Mesodermal cell (in vitro differentiated cells): ENCODE measurements around the gene SF3B3.

Experiments used
- H3K27ac ChIP-seq: 2 replicates; pipeline ENCODE4 v1.7.0; 2013; ENCODE audit warnings: mild to moderate bottlenecking, low read depth, low read length, moderate library complexity; ENCODE audit not compliant: severe bottlenecking
- H3K36me3 ChIP-seq: 2 replicates; pipeline ENCODE4 v1.7.1; 2013; ENCODE audit warnings: mild to moderate bottlenecking, low read length, moderate library complexity; ENCODE audit not compliant: control insufficient read depth, insufficient read depth
- H3K4me1 ChIP-seq: one replicate; pipeline ENCODE4 v1.7.1; 2013; ENCODE audit warnings: mild to moderate bottlenecking, low read length; ENCODE audit not compliant: insufficient read depth, control insufficient read depth, poor library complexity, severe bottlenecking
- H3K4me3 ChIP-seq: 2 replicates; pipeline ENCODE4 v1.7.0; 2013; ENCODE audit warnings: low read length, control low read depth, mild to moderate bottlenecking; ENCODE audit not compliant: insufficient read depth, poor library complexity, severe bottlenecking; ENCODE audit errors: extremely low read depth
- H3K9me3 ChIP-seq: 2 replicates; pipeline ENCODE4 v1.7.1; 2013; ENCODE audit warnings: mild to moderate bottlenecking, low read length, moderate library complexity; ENCODE audit not compliant: control insufficient read depth
- WGBS, 2 experiments: methylation state at CpG; one replicate each; pipeline ENCODE4 v1.1.5; 2013; ENCODE audit warnings: missing lambda C conversion rate in 2 of 2; ENCODE audit not compliant: insufficient coverage in 2 of 2; 5-methylcytosine and 5-hydroxymethylcytosine counted together

The SF3B3 gene

DNA sequence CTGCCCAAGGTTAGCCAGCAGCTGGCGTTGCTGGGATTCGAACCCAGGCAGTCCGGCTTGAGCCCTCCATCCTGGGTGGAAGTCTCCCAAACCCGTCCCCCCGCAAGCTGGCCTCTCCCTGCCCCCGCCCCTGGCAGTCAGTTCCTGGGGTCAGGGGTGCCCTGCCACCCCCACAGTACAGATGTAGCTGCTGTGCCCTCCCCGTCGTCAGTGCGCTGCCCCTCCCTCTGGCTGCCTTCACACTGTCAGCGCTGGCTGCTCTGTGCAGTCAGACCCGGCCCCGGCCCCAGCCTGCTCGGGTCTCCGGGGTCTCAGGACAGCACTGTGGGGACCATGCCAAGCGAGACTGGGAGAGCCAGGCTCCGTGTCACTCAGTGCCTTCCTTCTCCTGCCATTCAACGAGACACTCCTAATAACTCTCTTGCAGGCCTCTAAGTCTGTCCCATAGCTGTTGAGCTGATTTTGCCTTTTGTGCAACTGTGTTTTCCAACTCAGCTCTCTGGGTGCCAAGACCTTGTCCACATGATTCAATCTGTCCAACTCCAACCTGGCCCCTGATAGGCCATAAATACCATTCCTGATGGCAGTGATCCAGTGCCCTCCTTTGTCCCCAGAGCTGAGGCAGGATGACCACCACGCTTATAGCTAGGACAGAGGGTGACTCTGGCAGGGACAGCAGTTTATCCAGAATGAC is 67.3 kb downstream of the SF3B3 start:
- H3K36me3 ChIP-seq = no peaks in the 10 kb centered on the region
- H3K9me3 ChIP-seq = no peaks in the 10 kb centered on the region
- no peaks in the 10 kb centered on the region for H3K4me1 ChIP-seq
- H3K27ac ChIP-seq = no peak overlapping the region
- WGBS, 2 experiments = 90 to 92% methylated on average over 16 to 17 of the region's 18 CpGs
- no peak overlapping the region for H3K4me3 ChIP-seq

DNA sequence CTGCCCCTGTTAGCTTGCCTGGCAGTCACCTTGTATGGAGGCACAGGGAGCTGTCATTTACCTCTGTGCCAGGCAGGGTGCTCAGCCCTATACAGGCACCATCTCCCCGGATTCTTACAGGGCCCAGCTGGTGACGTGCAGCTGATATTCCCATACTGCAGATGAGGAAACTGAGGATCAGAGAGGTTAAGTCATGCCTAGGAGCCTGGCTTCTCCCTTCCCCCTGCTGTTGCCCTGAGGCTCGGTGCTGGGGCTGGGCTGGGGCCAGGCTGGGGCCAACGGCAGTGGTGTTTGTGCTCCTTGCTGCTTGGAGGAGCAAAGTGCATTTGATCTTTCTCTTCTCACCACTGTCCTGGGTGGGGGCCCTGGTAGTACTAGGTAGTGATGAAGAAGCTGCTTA is 68.0 kb downstream of the SF3B3 start:
- no peaks in the 10 kb centered on the region for H3K36me3 ChIP-seq
- no peaks in the 10 kb centered on the region for H3K4me1 ChIP-seq
- no peak overlapping the region for H3K4me3 ChIP-seq
- H3K9me3 ChIP-seq = no peaks in the 10 kb centered on the region
- no peak overlapping the region for H3K27ac ChIP-seq
- 100% methylated on average over 2 of the region's 4 CpGs for WGBS, 2 experiments

DNA sequence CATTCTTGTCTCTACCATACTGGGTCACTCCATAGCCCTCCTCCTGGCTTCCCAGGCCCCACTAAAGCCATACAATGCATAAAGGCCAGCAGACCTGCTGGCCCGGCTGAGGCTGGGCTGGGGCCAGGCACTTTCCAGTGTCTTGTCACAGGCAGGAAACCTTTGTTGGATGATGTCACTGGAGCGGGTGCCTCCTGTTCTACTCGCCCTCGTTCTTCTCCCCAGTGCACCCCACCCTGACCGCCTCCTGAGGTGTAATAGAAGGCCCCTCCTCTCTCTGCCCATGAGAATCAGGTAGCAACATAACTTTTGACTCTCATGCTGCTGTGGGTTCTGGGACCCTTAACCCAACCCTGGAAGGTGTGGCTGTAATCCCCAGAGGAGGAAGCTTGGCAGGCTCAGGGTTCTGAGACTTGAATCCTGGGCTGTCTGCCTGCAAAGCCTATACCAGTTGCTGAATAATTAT is 68.5 kb downstream of the SF3B3 start:
- 84 to 86% methylated on average over 2 to 5 of the region's 5 CpGs for WGBS, 2 experiments

DNA sequence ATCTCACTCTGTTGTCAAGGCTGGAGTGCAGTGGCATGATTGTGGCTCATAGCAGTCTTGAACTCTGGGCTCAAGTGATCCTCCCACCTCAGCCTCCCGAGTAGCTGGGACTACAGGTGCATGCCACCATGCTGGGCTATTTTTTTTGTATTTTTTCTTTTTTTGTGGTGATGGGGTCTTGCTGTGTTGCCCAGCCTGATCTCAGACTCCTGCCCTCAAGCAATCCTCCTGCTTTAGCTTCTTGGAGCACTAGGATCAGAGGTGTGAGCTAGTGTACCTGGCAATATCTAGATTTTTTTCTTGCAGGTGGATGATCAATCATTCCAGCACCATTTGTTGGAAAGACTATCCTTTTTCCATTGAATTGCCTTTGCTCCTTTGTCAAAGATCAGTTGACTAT is 69.9 kb downstream of the SF3B3 start:
- Histone ChIP-seq H3K9me3 (no peaks in the 10 kb centered on the region), H3K36me3 (no peaks in the 10 kb centered on the region), H3K4me1 (no peaks in the 10 kb centered on the region), H3K4me3 (no peak overlapping the region), H3K27ac (no peak overlapping the region)
- WGBS, 2 experiments = 100% methylated on average over 1 of the region's 1 CpG; no CpG with 5 or more reads in 1 of the 2 experiments

More for the DNA sequence above, 68.5 kb downstream of the SF3B3 start:
- H3K27ac ChIP-seq = no peak overlapping the region
- no peaks in the 10 kb centered on the region for H3K9me3 ChIP-seq
- H3K4me3 ChIP-seq = no peak overlapping the region
- H3K36me3 ChIP-seq = no peaks in the 10 kb centered on the region
- H3K4me1 ChIP-seq = no peaks in the 10 kb centered on the region

- Histone ChIP-seq H3K4me3 (no peak overlapping the region), H3K27ac (no peak overlapping the region), H3K4me1 (no peaks in the 10 kb centered on the region), H3K9me3 (no peaks in the 10 kb centered on the region), H3K36me3 (no peaks in the 10 kb centered on the region)
Measured at GRCh38 chr16:70594569-70594968, 71.0 kb downstream of the SF3B3 start.

DNA sequence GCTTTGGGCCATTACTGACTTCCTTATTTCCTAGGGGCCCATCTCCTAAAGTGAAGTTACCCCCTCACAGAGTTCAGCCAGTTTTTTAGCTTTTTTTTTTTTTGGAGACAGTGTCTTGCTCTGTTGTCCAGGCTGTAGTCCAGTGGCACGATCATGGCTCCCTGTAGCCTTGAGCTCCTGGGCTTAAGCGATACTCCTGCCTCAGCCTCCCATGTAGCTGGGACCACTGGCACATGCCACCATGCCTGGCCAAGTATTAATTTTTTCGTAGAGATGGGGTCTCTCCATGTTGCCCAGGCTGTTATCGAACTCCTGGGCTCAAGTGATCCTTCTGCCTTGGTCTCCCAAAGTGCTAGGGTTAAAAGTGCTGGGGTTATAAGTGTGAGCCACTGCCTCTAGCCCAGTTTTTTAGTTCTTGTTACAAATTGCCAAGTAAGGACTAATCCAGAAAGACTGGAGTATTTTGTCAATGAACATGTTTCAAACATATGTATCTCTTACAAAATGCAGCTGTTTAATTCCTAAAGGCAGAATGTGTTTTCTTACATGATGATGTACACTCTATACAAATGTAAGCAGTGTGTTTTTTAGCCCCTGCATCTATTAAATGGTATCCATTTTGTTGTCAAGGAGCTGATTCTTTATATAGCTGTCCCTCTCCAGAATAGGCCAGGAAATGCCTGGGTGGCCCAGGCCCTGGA is 73.7 kb downstream of the SF3B3 start:
- no peaks in the 10 kb centered on the region for H3K9me3 ChIP-seq
- WGBS, 2 experiments = 95 to 100% methylated on average over 2 to 4 of the region's 4 CpGs
- no peaks in the 10 kb centered on the region for H3K36me3 ChIP-seq
- no peaks in the 10 kb centered on the region for H3K4me1 ChIP-seq
- H3K27ac ChIP-seq = no peak overlapping the region
- H3K4me3 ChIP-seq = no peak overlapping the region

DNA sequence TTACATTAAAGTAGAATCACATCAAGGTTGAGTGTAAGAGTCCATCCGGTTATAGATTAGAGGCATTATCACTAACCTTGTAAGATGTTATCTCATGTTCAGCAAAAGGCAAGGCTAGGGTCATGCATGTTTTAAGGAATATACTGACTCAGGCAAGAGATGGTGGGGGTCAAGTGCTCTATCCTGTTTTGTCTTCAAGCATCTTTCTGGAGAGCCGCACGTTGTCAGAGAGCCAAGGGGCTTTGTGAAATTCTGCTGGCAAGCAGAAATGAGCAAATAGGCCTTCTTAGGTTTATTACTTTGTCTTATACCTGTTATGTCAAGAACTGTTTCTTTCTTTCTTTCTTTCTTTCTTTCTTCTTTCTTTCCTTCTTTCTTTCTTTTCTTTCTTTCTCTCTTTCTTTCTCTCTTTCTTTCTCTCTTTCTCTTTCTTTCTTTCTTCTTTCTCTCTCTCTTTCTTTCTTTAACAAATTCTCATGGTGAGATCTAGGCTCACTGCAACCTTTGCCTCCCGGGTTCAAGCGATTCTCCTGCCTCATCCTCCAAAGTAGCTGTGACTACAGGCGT is 75.4 kb downstream of the SF3B3 start:
- Histone ChIP-seq H3K4me3 (no peak overlapping the region), H3K4me1 (no peaks in the 10 kb centered on the region), H3K27ac (no peak overlapping the region), H3K9me3 (no peaks in the 10 kb centered on the region), H3K36me3 (no peaks in the 10 kb centered on the region)
- WGBS, 2 experiments = 95 to 100% methylated on average over 3 to 6 of the region's 6 CpGs

DNA sequence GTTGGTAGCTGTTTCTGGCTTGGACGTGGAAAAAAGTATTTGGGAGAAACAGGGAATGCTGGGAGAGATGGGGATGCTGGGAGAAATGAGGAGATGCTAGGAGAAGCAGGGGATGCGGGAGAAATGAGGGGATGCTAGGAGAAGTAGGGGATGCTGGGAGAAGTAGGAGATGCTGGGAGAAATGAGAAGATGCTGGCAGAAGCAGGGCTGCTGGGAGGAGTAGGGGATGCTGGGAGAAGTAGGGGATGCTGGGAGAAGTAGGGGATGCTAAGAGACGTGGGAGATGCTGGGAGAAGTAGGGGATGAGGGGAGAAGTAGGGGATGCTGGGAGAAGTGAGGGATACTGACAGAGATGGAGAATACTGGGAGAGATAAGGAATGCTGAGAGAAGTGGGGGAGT is 77.1 kb downstream of the SF3B3 start:
- no peaks in the 10 kb centered on the region for H3K4me1 ChIP-seq
- no peaks in the 10 kb centered on the region for H3K9me3 ChIP-seq
- no peak overlapping the region for H3K4me3 ChIP-seq
- WGBS, 2 experiments = 81 to 86% methylated on average over 3 of the region's 3 CpGs
- H3K36me3 ChIP-seq = no peaks in the 10 kb centered on the region
- no peak overlapping the region for H3K27ac ChIP-seq

DNA sequence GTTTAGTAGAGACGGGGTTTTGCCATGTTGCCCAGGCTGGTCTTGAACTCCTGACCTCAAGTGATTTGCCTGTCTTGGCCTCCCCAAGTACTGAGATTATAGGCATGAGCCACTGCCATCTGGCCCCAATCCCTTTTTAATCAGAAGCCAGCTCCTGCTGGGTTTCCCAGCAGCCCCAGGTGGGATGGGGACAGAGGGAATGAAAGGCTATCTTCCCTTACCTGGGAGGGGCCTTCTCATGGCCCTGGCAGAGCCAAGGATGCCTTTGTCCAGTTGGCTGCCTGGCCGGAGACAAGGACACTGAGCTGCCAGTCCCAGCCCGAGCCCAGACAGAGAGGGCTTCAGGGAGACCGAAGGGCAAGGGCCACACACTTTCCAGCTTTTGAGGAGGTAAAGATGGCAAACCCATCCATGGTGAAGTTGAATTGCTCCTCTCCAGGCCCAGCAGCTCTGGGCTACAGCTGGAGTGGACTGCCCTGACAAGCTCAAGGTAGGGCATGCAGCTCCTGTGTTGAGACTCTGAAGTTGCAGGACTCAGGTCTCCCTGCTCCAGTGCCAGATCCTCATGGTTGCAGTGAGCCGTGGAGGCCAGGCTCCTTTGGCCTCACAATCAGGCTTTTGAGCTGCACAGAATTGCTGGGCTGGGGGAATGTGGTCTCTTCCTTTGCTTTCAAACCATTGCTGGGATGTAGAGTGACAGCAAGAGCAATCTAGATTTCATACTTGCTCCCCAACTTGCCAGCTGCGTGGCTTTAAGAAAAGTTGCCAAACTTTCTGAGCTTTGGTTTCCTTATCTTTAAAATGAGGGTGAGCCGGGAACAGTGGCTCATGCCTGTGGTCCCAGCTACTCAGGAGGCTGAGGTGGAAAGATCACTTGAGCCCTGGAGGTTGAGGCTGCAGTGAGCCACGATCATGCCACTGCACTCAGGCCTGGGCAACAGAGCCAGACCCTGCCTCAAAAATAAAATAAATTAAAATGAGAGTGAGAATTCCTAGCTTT is 78.3 kb downstream of the SF3B3 start:
- Histone ChIP-seq H3K9me3 (no peaks in the 10 kb centered on the region), H3K36me3 (no peaks in the 10 kb centered on the region), H3K4me1 (no peaks in the 10 kb centered on the region), H3K27ac (no peak overlapping the region), H3K4me3 (no peak overlapping the region)
- 95 to 98% methylated on average over 6 to 8 of the region's 8 CpGs for WGBS, 2 experiments

DNA sequence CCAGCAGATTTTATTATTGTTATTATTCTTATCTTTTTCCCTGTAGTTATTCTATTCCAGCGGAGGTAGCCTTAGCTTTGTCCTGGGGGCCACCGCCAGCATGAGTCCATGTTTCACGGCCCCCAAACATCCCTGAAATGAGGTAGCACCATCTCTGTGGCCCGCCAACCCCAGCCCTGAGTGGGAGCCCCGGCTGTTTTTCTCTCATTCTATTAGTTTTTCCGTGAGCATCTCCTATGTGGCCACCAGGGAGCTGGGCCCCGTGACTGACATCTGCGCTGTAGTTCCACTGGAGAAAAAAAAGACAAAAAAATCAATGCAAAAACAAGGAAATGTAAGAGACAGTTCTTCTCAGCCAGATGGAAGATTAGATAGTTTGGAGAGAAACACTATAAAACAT is 79.2 kb downstream of the SF3B3 start:
- H3K4me1 ChIP-seq = no peaks in the 10 kb centered on the region
- no peak overlapping the region for H3K4me3 ChIP-seq
- 81 to 90% methylated on average over 6 of the region's 8 CpGs for WGBS, 2 experiments
- no peak overlapping the region for H3K27ac ChIP-seq
- no peaks in the 10 kb centered on the region for H3K9me3 ChIP-seq
- no peaks in the 10 kb centered on the region for H3K36me3 ChIP-seq
